Hypothalamus (tissue), 51 donors: ENCODE results near the gene EIPR1.
A peak's percentile ranks its signal among the peaks of the same experiment; 100 is the strongest.

Experiments used
- DNase-seq, 51 donors: peaks; one replicate each; lab custom pipeline; 2025; lab: John Stamatoyannopoulos, UW

The EIPR1 gene

DNA sequence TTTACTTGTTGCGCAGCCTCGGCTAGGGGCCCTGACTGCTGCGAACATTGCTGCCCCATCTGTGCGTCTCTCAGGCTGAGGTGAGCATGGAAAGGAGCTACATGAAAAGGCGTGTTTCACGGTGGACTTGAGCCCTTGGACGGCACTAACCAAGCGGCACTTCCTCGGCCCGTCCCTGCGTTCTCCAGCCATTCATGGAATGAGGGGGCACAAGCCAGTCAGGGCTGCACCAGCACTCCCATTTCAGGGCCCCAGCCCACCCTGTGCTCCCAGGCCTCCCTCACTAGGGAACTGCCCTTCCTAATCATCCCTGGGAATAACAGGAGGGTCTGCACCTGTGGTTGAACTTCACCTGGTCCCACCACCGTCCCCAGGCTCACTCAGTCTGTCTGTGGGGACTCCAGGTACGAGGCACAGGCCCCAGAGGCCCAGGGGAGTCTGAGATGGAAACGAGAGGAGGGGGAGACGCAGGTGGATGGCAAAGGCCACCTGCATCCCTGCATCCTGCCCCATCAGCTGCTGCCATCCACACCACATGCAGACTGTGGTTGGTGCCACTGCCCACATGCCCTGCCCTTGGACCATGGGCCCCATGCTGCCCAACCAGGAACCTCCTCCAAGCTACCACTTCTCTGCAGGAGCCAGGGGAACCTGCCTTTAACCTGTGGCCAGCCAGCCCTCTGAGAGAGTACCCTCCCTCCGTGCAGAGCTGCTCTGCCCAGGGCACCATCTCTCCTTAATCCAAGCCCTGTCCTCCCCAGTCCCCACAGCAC lies 99.7 kb downstream of the EIPR1 start:
- DNase-seq, result no peak

DNA sequence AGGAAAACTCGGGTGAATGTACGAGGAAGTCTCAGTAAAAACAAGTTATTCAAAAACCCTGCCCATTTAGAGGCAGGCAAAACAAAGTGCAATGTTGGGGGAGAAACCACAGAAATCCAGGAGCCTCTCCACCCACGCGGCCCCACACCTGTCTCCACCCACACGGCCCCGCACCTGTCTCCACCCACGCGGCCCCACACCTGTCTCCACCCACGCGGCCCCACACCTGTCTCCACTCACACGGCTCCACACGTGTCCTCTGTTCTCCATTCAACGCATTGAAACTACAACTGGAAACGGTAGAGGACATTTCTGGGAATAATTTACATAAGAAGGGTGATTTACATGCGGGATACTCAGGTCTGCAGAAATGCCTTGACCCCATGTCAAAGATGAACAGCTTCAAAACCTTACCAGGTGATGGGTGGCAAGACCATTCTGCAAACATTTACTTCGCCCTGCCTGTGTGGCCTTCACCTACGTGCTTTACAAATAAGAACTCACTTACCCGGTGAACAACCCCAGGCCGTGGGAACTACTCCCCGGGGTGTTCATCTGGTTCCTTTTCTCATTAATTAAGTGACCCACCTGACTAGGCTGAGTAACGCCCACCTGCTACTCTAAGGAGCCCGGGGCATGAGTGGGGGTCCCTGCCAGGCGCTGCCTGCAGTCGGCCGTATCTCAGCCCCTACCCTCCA lies 100.4 kb downstream of the EIPR1 start:
- DNase-seq, result no peak

DNA sequence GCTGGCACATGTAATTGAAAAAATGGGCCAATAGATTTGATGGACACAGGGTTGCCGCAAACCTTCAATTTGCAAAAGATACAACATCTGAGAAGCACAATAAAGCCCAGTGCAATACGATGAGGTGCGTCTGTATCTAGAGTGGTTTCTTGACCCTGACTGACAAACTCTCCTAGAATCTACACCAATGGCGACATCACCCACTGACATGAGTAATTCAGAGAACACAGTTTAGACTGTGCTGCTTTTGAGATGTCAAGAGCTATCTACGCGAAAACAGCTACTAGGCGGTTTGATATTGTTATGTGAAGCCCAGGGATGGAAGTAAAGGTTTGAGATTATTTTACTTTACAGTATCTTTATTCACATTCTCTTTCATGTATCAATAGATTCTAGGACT lies 104.9 kb downstream of the EIPR1 start:
- DNase-seq, result no peak

DNA sequence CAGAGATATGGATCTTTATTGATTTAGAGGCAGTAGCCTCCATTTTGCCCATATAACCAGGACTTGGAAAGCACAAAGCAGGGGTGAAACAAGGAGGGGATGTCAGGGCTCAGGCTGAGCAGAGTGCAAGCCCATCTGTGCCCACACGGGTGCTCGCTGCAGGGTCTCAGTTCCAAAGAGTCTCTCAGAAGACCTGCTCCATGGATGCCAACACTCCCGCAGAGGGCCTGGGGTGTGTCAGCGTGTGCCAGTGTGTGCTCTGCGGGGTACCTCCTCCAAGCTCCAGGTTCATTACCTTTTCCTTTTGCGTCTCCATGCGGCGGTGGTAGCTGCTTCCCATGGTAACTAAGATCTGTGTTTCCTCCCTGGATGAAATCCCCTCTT lies 107.5 kb downstream of the EIPR1 start:
- no peak for DNase-seq

DNA sequence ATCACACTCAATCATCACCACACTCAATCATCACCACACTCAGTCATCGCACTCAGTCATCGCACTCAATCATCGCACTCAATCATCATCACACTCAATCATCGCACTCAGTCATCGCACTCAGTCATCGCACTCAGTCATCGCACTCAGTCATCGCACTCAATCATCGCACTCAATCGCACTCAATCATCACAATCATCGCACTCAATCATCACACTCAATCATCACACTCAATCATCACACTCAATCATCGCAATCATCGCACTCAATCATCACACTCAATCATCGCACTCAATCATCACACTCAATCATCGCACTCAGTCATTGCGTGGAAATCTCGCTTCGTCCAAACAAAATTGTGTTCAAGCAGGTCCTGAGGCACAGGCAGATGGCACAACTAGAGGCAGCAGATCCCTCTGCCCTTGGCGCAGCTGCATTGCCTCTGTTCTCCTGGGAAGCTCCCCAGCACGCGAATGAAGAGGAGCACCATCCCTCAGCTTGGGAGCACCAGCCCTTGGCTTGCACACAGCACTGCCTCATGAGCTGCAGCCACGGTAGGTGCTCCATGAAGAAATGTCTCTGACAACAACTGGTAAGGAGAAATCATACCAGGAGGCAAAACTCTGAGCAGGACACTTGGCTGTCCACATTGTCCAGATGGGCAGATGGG lies 108.1 kb downstream of the EIPR1 start:
- DNase-seq, result no peak

DNA sequence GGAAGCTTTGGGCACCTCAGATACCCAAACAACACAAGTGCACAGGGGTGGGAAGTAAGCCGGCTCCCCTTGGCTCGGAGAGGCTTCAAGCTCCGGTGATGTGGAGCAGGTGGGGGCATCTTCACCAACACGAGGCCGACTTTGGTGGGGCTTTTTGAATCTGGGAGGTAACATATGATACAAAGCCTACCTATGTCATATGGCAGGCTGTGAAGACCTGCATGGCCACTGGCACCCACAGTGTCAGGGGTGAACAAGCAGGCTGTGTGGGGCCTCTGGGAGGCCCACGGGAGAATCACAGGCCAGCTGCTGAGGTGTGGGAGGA lies 109.0 kb downstream of the EIPR1 start:
- DNase-seq, result no peak

DNA sequence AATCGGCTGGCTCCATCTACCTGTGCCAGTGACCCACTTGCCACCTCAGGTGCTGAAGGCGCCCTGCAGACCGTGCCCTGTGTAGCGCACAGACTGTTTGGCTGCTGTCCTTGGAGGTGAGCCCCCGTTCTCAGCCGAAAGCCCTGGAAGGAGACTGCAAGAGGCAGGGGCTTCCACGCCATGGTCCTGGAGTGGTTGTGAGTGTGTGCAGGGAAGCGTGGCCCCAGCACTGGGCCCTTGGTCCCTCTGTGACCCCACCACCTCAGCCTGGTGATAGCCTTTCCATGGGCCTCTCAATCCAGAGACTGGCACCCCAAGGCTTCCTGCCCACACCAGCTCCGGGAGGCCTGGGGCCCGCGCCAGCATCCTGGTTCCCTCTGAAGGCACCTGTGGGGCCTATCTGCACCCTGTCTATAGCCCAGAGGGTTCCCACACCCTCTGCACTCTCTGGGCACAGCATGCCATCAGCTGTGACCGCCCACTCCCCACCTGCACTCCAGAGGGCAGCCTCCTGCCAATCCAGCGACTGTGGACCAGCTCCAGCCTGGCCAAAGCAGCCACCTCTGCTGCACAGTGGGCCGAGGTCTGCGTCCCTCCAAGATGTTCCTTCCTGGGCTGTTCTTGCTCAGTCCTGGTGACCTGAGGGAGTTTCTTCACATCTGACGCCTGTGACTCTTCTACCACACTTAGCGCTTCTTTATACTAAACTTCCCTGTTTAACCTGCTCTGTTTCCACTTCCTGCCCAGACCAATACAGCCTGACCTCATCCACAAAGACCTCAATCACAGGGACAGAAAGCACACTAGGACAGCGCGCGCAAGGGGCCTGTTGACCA lies 109.5 kb downstream of the EIPR1 start:
- DNase-seq, result no peak

DNA sequence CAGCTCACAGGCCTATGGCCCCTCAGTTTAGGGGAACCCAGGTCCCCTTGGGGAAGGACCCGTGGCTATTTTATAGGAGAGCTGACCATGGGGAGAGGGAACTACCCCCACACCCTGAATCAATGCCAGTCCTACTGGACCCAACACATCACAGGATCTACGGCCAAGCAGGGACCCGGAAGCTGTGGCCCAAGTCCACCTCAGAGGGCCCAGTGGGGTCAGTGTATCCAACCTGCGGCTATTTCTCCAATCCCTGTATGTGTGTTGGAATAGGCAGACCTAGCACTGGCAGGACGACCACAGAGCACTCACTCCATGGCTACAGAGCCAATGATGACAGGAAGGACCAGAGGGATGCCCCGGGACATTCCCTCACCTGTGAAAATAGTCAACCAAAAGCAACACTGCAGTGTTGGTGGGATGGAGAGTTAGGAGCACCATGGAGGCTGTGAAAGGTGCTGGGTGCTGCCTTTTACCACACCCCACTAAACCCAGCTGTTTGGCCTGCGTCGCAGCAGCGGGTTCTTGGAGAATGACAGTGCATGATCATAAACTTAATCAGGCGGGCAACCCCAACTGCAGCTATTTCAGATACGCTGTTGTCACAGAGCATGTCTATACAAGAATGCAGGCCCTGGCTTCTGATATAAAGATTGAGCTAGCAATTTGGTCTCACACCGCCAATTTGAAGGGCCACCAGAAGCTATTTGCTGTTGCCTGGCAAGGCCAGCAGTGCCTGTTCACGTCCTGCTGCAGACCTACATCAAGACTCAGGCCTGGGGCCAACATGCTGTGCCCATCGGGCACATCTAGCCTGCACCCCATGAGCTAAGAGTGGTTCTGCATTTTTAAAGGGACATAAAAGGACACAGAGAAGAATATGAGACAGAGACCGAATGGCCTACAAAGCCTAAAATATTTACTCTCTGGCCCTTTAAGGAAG lies 110.4 kb downstream of the EIPR1 start:
- DNase-seq, result no peak

DNA sequence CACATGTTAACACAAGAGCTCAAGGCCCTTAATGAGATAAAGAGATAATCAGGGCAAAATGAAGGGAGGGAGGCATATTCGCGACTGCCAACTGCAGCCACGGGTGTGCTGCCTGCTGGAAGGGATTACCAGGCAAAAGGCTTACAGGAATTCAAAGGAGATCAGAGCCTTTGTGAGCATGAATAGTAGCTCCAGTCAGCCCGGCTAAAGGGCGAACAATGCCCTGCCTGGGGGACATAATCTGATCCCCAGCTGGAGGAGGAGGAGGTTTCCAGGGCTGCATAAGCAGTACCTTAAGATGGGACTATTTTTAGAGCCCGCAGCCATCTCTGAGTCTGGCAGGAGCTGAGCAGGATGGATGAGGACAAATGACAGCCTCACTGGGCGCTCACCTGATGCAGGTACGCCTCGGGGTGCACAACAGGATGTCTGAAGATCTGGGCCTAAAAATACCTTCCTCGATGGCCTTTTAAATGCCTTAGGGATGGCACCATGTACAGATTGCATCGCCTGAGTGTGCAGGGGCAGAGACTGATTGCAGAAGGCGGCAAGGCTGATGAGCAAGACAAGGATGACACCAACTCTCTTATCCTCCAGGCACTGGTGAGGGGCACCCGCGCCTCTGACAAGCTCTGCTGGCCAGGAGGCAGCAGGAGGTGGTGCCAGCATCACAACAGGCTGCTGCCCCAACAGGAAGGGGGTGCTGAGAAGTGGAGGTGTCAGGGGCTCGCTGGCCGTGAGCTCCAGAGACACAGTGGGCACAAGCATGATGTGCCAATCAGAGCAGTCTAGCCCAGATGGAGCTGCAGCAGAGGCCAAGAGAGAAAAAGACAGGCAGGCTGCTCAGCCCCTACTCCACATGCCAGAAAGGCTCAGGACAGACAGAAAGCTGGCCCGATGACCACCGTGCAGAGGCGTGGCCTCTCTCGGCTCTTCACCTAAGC lies 111.4 kb downstream of the EIPR1 start:
- peak in 6 of 51 donors; percentile 16 to 70 (median 36) for DNase-seq

DNA sequence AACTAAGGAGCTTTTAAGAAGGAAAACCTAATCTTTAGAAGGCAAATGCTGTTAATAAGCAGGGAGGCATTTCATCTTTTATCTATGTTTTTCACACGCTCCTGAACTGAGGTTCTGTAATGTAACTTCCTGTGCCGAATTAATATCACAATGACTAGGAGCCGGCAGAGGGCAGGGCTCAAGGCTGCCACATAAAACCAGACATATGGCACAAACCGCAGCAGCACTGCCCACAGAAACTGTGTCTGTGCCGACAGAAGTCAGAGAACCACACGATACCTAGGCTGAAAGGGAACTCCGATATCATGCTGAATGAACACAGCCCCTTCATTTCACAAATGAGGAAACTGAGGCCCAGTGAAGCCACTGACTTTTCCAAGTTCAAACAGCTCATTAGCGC lies 112.1 kb downstream of the EIPR1 start:
- no peak for DNase-seq

DNA sequence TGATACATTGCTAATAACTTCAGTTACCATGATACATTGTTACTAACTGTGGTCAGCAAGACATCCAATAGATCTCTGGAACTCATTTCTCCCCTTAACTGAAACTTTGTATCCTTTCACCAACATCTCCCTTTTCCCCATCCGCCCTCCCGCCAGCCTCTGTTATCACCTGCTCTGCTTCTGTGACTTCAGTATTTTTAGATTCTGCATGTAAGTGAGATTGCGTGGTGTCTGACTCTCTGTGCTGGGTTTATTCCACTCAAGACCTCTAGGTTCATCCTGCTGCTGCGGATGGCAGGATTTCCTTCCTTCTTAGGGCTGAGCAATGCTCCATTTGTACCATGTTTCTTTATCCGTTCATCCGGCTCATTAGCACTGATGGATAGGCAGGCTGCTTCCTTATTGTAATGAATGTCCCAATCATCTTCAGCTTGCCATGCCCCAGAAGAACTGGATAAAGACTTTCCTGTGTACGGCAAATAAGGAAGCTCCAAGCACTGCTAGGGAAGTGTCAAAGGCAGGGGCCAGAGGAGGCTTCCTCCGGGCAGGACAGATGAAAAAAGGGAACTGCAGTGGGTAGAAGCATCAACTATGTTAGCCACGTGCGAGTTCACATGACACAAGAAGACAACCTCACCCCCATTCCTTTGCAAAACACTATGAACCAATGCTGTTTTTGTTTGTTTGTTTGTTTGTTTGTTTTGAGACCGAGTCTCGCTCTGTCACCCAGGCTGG lies 113.4 kb downstream of the EIPR1 start:
- DNase-seq, result no peak

DNA sequence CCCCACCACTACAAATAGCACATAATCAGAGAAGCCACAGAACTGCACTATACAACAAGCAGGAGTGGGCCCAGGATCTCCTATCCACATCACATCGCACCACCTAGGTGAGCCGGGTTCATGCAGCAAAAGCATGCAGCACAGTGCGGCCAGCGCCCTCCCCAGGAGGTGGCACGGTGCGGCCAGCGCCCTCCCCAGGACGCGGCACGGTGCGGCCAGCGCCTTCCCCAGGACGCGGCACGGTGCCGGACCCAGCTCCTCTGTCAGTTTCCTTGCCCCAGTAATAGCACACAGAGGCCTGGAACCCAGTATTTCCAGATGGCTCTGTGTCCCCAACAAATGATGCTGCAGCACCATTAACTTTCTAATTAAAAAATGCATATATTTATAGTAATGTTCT lies 114.1 kb downstream of the EIPR1 start:
- no peak for DNase-seq

DNA sequence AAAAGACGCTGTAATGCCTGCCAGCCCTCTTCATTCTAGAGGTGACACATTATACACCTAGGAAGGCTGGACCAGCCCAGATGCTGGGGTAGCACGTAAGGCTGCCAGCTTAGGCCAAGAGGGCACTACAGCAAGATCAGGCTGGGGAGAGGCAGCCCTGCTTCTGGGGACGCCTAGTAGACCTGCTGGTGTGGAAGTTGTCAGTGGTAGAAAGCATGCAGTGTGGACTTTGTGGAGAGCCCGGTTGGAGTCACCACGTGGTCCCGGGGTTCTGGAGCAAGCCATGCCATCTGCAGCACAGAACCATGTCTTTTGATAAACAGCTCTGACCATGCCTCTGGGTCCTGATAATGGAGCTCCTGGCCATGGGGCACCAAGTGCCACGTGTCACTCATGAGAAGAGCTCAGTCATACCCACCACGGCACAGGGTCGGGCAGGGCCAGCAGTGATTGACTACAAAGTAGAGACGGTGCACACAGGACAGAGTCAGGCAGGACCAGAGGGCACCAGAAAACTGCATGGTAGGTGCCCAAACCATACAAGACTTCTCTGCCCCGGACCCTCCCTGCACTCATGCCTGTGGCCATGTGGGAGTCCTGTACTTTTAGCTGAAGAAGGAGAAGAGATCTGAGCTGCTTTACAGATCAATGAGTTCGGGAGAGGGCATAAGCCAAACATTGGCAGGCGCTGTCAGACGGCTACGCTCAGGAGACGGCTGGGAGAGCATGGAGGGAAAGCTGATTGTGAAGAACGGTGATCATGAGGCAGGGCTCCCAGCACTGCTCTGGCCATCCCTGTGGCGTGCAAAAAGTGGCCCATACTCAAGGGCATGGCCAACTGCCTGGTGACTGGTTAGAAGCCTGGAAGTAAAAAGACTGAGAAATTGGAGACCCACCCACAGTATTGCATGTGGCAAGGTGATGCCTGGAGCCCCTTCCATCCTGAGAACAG lies 114.9 kb downstream of the EIPR1 start:
- DNase-seq, result no peak

DNA sequence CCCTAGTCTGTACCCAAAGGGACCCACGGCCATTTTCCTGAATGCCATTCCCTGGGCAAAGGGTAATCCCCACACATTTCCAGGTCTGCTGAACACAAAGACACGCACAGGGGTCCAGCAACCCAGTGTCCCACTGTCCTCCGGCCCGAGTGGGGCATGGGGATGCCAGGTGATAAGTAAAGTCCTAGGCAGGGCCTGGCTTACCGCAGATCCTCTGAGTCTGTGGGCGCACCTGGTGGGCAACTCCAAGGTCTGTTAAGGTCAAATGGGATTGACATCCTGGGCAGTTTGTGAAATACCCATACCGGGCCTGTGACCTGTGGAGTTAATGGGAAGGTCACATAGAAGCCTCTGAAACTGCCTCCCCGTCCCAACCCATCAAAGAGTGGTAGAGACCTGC lies 116.1 kb downstream of the EIPR1 start:
- DNase-seq, result no peak

DNA sequence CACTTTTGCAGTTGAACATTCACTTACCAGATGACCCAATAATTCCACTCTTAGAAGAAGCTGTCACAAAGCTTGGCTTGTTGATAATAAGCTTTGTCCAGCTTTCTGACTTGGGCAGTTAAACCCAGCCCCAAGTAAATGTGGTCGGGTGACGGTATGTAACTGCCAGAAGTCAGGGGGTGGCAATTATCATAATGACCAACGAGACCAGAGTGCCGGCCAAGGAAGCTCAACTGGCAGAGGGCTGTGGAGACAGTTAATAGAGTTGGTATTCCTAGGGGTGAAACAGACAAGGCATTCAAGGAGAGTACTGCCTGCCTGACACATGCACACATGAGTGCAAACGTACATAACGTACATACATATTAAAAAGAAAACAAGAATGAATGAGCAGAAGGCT lies 116.7 kb downstream of the EIPR1 start:
- no peak for DNase-seq

DNA sequence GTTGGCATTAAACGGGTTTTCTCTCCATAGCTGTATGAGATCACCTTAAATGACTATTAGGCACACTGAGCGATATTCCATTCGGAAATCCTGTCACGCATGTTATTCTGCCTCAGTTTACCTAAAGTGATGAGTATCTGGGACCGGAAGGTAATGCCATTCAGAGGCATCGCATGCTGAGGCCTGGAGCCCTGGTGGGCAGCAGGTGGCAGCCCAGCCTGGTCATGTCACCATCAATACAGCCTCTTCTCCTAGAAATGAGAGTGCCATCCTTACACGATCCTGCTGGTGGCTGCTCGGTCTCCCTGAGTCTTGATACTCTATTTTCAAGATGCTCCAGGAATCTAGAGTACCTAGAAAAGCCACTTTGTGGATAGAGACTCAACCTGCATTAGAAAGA lies 119.8 kb downstream of the EIPR1 start:
- DNase-seq, result peak in 5 of 51 donors; percentile 9 to 21 (median 18)

DNA sequence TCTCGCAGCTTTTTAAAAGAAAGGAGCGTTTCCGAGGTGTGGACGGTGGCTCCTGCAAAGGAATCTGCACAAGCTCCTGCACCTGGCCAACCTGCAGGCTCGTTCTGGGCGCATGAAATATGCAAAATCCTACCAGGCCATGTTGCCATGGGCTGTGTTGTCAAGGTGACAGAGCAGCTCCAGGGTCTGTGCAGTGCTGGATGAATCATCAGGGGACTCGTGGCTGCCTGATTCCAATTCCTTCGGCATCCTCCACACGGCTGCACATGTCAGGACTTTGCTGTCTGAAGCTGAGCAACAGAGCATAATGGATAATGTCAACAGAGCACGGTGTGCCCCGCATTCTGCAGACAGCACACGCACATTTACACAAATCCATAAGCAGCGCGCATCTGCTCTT lies 120.5 kb downstream of the EIPR1 start:
- peak in 21 of 51 donors; percentile 5 to 76 (median 37) for DNase-seq
